Measurements from ENCODE around the gene SCRN1.

- TF ChIP-seq REXO4 (CRISPR knock-in tag; IDR thresholded peaks at IDR 0.05; ENCODE audit: borderline replicate concordance), result no peak
- TF ChIP-seq ELF4 (CRISPR knock-in tag; IDR thresholded peaks at IDR 0.05; ENCODE audit: borderline replicate concordance), result no peak
- TF ChIP-seq HMG20A (CRISPR knock-in tag; IDR thresholded peaks at IDR 0.05; ENCODE audit: borderline replicate concordance), result no peak
- TF ChIP-seq EZH2 (conservative IDR thresholded peaks at IDR 0.05; ENCODE audit: low read depth, low read length), result no peak
- TF ChIP-seq USF2 (IDR thresholded peaks at IDR 0.05; ENCODE audit: low read depth, low read length), result no peak
- no peak for TF ChIP-seq USF2 (CRISPR knock-in tag; IDR thresholded peaks at IDR 0.05; ENCODE audit: borderline replicate concordance)
- TF ChIP-seq POLR2G (IDR thresholded peaks at IDR 0.05; ENCODE audit: low read depth, low read length), result no peak
- TF ChIP-seq PCBP1 (IDR thresholded peaks at IDR 0.05; ENCODE audit: borderline replicate concordance, low read depth, low read length), result no peak
- no peak for TF ChIP-seq SNRNP70 (IDR thresholded peaks at IDR 0.05; ENCODE audit: low read depth, low read length)
- TF ChIP-seq CTCF (CRISPR knock-in tag; IDR thresholded peaks at IDR 0.05), result no peak
Observed at GRCh38 chr7:30001998-30002397, 12.4 kb upstream of the SCRN1 start.

Measured in HepG2 (cell line).